PC-3 (cell line): Measurements from ENCODE around the gene ARF3.

ENCODE experiments used
- CTCF ChIP-seq: fragments of 300-600 bp; sonication (generic); conservative IDR thresholded peaks from 2 replicates; pipeline ENCODE4 v1.5.1; 2017; ENCODE audit warnings: antibody characterized with exemption, low read depth, mild to moderate bottlenecking, low read length
- EZH2 ChIP-seq: fragments of 300-600 bp; sonication (generic); IDR thresholded peaks from one replicate; pipeline ENCODE4 v1.6.1; 2017; ENCODE audit warnings: antibody characterized with exemption, mild to moderate bottlenecking, low read length; ENCODE audit not compliant: unreplicated experiment
- EZH2phosphoT487 ChIP-seq: fragments of 300-600 bp; sonication (generic); IDR thresholded peaks from 2 replicates; pipeline ENCODE4 v1.6.1; 2018; ENCODE audit warnings: mild to moderate bottlenecking, antibody characterized with exemption, low read length, borderline replicate concordance

- TF ChIP-seq EZH2phosphoT487 (no peak), CTCF (peak; percentile 70), EZH2 (no peak)
These were observed 39.8 kb upstream of the ARF3 start for GRCh38 chr12:48996794-48997718.
